ENCODE data around the gene DKK2. TPM values are rescaled to one million over a fixed set of nuclear protein-coding genes. Genes with fewer than 3 reads are reported as not detected.

DKK2 gene
- total and polyA plus RNA-seq, 2 of the 13 experiments (the other 11 are each of a cell fraction or from before 2014, with no cell fraction given) = not detected

DNA sequence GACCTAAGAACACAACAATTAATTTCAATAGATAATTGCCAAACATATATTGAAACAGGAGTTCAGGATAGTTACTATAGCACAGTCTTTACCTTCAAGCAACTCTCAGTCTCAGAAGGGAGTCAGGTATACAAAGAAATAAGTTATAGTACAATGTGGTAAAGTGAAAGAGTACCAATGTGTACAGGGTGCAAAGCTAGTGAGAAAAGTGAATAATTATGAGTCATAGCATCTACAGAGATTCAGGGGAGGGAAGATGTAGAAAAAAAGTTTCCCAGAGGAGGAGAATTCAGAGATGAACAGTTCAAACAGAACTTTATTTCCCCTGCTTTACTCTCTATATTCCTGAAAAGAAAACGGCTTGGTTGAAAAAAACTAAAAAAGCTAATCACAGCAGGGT lies 22.7 kb upstream of the DKK2 start:
- Histone ChIP-seq H3K4me3 (replicated peaks in 1 of 3; ENCODE audit: insufficient read depth in 1 of 3, low read depth in 2 of 3, low read length in 3 of 3) (no peak overlapping the region), H4K20me1 (ENCODE audit: insufficient read depth, low read length) (no peaks in the 10 kb centered on the region), H3K27ac (ENCODE audit: extremely low read length, insufficient read depth, low read length) (no peak overlapping the region), H2AFZ (ENCODE audit: low read length) (no peak overlapping the region), H3K27me3 (ENCODE audit: control insufficient read depth in 1 of 2, insufficient read depth in 2 of 2, low read length in 2 of 2) (no peaks in the 10 kb centered on the region), H3K4me2 (ENCODE audit: low read depth, low read length) (no peak overlapping the region), H3K36me3 (replicated peaks in 1 of 2; ENCODE audit: control insufficient read depth in 1 of 2, insufficient read depth in 2 of 2, low read length in 2 of 2) (no peaks in the 10 kb centered on the region), H3K4me1 (ENCODE audit: insufficient read depth, low read length) (no peaks in the 10 kb centered on the region), H3K79me2 (ENCODE audit: insufficient read depth, low read length) (no peaks in the 10 kb centered on the region), H3K9ac (ENCODE audit: insufficient read depth, low read depth, low read length) (no peak overlapping the region), H3K9me3 (ENCODE audit: low read length) (no peaks in the 10 kb centered on the region)
- FAIRE-seq (no peak), DNase-seq (ENCODE audit: low spot score) (no peak), ATAC-seq (no peak)
- in situ Hi-C loops (cut with HindIII; ENCODE audit: extremely low pct_ligation_motif_present, low pct_unique_long_range_greater_than_20kb) (no loop called here), intact Hi-C loops (cut with micrococcal nuclease; ENCODE audit: unreplicated experiment) (no loop called here)
- POLR2A ChIA-PET = no interaction called here
- WGBS (ENCODE audit: low lambda C conversion rate) = 5% methylated on average over 1 of the region's 1 CpG
- no TSS peak for BruUV-seq (replicated peaks)
- CTCF ChIA-PET (ENCODE audit: low intra/inter-chr PET ratio, low total read pairs) = no interaction called here
- TF ChIP-seq HMGA1 (CRISPR knock-in tag; conservative IDR thresholded peaks at IDR 0.05) = no peak
- TF ChIP-seq POLR2AphosphoS2 (IDR thresholded peaks at IDR 0.05; ENCODE audit: low read depth, low read length) = no peak
- no peak for TF ChIP-seq ZNF12 (CRISPR knock-in tag; IDR thresholded peaks at IDR 0.05)
- TF ChIP-seq, protein P1, sequence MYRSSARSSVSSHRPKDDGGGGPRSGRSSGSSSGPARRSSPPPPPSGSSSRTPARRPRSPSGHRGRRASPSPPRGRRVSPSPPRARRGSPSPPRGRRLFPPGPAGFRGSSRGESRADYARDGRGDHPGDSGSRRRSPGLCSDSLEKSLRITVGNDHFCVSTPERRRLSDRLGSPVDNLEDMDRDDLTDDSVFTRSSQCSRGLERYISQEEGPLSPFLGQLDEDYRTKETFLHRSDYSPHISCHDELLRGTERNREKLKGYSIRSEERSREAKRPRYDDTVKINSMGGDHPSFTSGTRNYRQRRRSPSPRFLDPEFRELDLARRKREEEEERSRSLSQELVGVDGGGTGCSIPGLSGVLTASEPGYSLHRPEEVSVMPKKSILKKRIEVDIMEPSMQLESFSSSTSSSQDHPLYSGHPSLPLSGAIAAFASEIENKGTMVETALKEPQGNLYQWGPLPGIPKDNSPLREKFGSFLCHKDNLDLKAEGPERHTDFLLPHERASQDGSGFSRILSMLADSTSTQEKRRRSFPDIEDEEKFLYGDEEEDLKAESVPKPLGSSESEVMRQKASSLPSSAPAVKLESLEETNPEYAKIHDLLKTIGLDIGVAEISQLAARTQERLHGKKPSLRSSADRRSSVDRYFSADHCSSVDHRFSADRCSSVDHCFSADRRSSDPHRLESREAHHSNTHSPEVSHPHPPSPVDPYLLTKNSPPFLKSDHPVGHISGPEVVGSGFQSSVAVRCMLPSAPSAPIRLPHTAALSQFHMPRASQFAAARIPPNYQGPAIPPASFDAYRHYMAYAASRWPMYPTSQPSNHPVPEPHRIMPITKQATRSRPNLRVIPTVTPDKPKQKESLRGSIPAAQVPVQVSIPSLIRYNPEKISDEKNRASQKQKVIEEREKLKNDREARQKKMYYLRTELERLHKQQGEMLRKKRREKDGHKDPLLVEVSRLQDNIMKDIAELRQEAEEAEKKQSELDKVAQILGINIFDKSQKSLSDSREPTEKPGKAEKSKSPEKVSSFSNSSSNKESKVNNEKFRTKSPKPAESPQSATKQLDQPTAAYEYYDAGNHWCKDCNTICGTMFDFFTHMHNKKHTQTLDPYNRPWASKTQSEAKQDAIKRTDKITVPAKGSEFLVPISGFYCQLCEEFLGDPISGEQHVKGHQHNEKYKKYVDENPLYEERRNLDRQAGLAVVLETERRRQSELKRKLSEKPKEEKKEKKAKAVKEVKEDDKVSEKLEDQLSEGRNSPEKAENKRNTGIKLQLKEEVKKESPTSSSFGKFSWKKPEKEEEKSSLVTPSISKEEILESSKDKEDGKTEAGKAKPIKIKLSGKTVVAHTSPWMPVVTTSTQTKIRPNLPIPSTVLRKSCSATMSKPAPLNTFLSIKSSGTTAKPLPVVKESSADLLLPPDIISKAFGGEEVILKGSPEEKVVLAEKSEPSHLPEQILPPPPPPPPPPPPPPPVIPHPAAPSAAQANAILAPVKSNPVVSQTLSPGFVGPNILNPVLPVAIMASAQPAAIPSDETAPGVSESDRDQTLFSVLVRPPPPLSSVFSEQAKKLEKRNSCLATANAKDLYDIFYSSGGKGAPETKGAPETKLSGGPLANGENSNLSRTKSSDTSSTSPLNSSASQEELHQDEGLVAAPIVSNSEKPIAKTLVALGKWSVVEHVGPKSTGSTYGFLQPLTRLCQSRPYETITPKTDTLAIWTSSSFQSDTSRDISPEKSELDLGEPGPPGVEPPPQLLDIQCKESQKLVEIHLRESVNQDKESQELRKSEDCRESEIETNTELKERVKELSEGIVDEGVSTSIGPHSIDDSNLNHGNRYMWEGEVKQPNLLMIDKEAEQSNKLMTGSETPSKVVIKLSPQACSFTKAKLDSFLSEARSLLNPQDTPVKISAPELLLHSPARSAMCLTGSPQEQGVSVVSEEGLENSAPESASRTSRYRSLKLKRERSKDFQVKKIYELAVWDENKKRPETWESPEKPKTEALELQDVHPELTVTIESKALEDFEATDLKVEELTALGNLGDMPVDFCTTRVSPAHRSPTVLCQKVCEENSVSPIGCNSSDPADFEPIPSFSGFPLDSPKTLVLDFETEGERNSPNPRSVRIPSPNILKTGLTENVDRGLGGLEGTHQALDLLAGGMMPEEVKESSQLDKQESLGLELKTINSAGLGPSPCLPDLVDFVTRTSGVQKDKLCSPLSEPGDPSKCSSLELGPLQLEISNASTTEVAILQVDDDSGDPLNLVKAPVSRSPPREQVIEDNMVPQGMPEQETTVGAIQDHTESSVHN (CRISPR knock-in tag; IDR thresholded peaks at IDR 0.05) = no peak
- no peak for TF ChIP-seq SATB2 (CRISPR knock-in tag; IDR thresholded peaks at IDR 0.05)
- no peak for TF ChIP-seq ZNF644 (CRISPR knock-in tag; IDR thresholded peaks at IDR 0.05; ENCODE audit: low read depth)
- no peak for TF ChIP-seq MED13 (CRISPR knock-in tag; IDR thresholded peaks at IDR 0.05)
- TF ChIP-seq, protein P2, sequence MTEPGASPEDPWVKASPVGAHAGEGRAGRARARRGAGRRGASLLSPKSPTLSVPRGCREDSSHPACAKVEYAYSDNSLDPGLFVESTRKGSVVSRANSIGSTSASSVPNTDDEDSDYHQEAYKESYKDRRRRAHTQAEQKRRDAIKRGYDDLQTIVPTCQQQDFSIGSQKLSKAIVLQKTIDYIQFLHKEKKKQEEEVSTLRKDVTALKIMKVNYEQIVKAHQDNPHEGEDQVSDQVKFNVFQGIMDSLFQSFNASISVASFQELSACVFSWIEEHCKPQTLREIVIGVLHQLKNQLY (CRISPR knock-in tag; IDR thresholded peaks at IDR 0.05) = no peak
- no peak for TF ChIP-seq ZNF260 (CRISPR knock-in tag; IDR thresholded peaks at IDR 0.05; ENCODE audit: borderline replicate concordance, low read depth)
- TF ChIP-seq SAFB2 (CRISPR knock-in tag; IDR thresholded peaks at IDR 0.05; ENCODE audit: borderline replicate concordance, low read depth) = no peak
- TF ChIP-seq ZNF431 (CRISPR knock-in tag; IDR thresholded peaks at IDR 0.05; ENCODE audit: borderline replicate concordance, low read depth) = no peak
- TF ChIP-seq DPF2 (CRISPR knock-in tag; IDR thresholded peaks at IDR 0.05; ENCODE audit: borderline replicate concordance, low read depth) = no peak
